Measurements from ENCODE around the gene ARPC5.
"Not testable (repeated sequence)": the region's sequence is repeated elsewhere in the genome, so short reads cannot be mapped to it uniquely, and the experiment has no call there.

ARPC5 gene

GRCh38 chr1:183645531-183645930 is 9.9 kb upstream of the ARPC5 start:
- DNase-seq = no peak

- DNase-seq = no peak
Measured at GRCh38 chr1:183642166-183642565, 6.6 kb upstream of the ARPC5 start.

GRCh38 chr1:183640193-183640592 is 4.6 kb upstream of the ARPC5 start:
- no peak for DNase-seq

DNA sequence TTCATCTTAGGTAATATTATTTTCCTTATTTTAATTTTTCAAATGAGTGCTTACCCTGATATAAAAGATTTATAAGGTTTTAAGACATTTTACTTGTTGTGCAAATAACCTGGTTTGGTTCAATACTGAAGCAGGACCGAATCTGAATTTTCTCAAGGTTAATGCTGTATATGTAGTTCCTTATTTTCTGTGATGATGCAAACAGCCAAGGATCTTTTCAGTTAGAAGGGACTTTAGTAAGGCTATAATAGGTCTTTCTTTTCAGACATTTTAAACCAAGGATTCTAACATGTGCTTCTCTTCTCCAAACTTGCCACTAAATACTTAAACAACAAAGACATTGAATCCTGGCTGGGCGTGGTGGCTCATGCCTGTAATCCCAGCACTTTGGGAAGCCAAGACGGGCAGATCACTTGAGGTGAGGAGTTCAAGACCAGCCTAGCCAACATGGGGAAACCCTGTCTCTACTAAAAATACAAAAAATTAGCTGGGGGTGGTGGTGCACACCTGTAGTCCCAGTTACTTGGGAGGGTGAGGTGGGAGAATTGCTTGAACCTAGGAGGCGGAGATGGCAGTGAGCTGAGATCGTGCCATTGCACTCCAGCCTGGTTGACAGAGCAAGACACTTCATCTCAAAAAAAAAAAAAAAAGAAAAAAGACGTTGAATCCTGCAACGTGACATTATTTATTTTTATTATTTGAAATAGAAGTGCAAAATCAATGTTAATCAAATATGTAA is 3.2 kb upstream of the ARPC5 start:
- no peak for DNase-seq

DNA sequence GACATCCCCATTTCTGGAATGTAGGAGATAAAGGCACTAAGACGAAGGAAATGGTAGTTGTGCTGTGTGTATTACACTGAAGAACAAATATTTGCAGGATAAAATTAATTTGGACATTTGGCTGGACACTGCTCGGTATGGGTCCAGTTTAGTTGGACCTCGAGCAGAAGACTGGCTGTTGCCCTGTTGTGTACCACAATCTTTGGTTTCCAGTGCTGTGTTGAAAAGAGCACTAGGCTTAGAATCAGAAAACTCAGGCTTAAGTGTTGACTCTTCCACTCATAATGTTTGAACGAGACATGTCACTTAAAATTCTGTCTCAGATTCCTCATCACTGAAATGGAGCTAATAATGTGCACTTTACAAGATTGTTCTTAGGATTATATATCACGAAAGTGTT is 1.2 kb upstream of the ARPC5 start:
- no peak for DNase-seq

DNA sequence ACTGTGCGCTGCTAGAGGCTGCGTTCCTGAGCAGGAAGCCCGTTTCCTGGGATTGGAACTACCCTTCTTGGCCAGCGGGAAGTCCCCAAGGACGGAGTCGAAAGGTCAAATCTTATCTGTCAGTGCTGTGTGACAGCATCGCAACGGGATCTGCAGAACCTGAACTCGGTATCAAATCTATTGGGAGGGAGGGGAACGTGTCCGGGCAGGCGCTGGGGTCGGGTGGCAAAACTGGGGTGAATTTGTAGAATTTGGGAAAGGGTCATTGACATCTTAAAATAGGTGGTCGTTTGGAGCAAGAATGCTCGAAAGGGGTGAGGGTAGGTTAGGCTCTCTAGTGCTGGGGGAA is 725 bp upstream of the ARPC5 start:
- DNase-seq = no peak

- no peak for DNase-seq
Measured at GRCh38 chr1:183635099-183635605, 431 bp downstream of the ARPC5 start.

DNA sequence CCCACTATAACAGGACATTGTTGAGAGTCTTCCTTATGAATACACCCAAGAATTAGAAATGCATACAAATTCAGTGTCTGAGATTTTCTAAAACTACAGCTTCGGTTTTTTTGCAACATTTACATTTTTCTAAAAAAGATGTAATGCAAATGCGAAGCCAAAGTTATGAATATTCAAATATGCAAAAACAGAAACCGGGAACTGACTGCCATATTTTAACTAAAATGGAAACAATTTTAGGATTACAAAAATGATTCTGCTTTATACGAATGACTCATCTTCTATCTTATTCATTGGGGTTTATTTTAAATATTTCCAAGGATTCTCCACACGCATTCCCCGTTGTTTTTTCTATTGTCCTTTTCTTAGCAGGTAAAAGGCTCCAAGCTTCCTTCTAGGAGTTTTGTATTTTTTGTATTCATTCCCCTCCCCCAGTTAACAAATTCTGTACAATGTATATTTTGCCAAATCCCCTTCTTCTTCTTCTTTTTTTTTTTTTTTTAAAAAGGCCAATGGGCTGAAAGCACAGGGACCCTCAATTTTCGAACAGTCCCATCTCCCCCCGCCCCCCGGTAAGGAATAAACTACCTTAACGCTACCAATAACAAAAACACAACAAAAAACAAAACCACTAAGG is 1.0 kb downstream of the ARPC5 start:
- DNase-seq = no peak

DNA sequence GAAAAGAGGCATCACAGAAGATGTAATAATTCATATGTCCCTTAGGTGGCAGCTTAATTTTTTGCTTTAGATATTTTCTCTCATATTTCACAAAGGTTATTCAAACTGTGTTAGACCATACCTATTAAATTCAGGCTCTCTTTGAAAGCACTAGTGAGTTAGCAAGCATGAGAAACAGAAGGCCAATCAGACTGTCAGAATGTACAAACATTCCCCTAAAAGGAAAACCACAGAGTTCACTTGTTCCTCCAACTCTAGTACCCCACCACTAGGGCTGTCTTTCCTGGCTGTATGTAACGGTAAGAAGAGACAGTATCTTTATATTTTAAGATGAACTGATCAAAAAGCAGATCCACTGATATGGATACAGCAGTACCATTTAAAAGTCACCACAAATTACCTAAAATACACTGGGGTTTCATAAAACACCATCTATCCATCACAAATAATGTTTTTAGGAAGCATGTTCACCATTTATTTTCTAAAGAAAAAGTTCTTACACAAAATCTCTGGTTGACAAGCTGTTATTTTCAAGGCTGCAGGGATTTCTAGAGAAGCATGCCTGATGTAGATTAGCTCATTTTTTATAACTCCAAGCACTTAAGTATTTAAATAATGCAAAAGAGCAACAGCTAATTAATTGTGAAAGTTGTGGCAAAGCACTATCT is 1.8 kb downstream of the ARPC5 start:
- peak in 1 of 2 donors; percentile 65 for DNase-seq

- DNase-seq = no peak
Measured at GRCh38 chr1:183632964-183633363, 2.6 kb downstream of the ARPC5 start.

- no peak for DNase-seq
Measured at GRCh38 chr1:183632114-183632513, 3.5 kb downstream of the ARPC5 start.

GRCh38 chr1:183630748-183631147 is 4.8 kb downstream of the ARPC5 start:
- DNase-seq = no peak

GRCh38 chr1:183628537-183628936 is 7.0 kb downstream of the ARPC5 start:
- no peak for DNase-seq

- DNase-seq = not testable (repeated sequence)
Measured at GRCh38 chr1:183626236-183626635, 9.3 kb downstream of the ARPC5 start.

GRCh38 chr1:183622884-183623785 is 12.4 kb downstream of the ARPC5 start:
- peak; percentile 53 to 72 for DNase-seq

DNA sequence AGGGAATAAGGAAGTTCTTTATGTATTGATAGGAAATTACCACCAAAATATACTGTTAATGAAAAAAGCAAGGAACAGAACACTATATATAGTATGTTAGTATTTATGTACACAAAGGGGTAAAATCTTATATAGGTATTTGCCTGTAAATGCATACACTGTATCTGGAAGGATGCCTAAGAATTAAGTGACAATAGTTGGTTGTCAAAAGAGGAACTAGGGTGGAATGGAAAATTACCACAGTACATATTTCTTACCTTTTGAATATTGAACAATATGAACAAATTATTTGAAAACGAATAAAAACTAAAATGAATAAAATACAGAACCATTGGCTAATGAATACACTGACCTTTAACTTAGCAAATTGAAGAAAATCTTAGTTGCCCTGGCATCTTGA is 13.6 kb downstream of the ARPC5 start:
- DNase-seq = no peak

DNA sequence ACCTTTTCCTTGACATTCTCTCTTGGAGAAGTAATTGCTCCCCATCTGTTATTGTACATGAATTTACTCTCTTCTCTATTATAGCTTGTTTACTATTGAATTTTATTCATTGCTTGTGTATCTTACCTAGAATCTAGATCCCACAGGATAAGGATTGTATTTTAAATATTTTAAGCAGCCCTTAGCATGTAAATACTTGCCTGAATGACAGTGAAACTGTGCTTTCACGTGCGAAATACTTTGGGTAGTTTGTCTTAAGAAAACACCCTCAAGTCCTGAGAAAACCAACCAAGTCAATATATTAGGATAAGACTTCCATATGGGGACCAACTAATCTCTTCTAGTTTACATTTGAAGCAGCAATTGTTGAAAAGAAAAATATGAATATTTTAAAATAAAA is 15.3 kb downstream of the ARPC5 start:
- no peak for DNase-seq

DNA sequence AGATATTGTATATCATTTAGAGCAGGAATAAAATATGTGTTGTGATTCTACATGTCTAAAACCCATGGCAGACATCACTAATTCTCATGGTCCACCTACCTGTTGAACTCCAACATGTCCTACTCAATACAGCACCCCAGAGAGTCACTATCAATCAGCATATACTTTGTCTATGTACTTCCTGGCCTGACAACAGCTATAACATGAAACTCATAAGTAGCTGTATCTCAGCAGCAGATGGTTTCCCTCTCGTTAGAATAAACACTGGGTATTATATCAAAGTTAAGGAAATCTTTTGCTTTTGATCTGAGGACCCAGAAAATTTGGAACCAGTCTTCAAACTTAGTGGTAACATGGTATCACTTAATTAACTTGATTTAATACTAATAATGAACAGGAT is 15.8 kb downstream of the ARPC5 start:
- no peak for DNase-seq

- not testable (repeated sequence) for DNase-seq
Measured at GRCh38 chr1:183618202-183618601, 17.4 kb downstream of the ARPC5 start.

DNA sequence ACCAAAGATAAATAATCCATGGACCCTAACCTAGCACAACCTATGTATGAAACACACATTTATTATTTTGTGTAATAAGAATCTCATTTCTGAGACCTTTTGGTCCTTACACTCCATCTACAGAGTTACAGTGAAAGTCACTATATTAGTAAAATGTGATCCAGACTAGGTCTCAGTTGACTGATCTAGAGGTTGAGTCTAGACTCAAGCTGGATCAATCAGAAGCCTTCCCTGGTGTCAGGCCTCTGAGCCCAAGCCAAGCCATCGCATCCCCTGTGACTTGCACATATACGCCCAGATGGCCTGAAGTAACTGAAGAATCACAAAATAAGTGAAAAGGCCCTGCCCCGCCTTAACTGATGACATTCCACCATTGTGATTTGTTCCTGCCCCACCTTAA is 22.6 kb downstream of the ARPC5 start:
- not testable (repeated sequence) for DNase-seq

DNA sequence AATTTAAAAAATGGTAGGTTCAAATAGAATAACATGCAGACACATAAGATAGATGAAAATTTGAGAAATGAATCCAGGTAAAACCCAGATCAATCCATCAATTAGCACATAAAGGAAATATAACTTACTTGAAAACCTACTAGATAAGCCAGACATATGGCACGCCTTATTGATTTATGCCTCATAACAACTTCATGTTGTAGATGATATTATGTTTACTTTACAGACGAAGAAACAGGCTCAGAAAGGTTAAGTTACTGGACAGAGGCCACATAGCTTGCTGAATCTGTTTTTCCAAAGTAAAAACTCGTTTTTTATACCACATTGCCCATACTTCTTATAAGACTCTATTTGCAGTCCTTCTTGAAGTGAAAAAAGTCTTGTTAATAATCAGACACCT is 23.2 kb downstream of the ARPC5 start:
- DNase-seq = no peak

- DNase-seq = no peak
Measured at GRCh38 chr1:183611021-183611420, 24.6 kb downstream of the ARPC5 start.

Data from hippocampal formation (tissue), 2 donors.